CD4-positive, alpha-beta T cell treated with Interleukin-15 for 4 hours (primary cell): ENCODE data around the gene NAV2.

Source experiments
- DNase-seq: peaks from one replicate; pipeline ENCODE4 v3.0.0-alpha.2; 2020; ENCODE audit warnings: low spot score

Gene NAV2

DNA sequence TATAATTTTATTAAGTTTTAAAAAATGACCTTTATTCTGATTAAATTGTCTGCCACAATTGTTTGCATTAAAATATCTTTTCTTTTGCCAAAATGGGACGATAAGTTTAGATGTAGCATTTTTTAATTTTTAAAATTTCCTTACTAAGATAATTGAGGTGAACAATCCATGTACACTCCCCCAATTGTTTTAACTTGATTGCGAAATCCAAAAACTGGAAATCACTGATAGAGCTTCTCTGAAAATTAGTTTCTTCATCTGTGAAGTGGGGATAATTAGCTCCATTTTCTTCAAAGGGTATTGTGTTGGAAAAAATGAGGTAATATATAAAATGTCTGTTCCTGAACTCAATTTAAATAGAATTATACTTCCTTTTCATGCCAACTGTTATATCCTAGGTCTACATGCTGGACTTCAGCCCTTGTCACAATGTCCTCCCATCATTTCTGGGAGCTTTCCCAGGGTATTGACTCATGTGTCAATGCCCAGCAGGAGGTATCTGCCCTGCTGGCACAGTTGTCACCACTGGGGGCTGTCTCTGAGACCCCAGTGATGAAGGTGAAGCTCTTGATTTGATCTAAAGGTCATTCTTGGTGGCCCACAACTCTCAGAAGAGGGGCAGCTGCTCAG lies 28.7 kb upstream of the NAV2 start:
- no peak for DNase-seq

DNA sequence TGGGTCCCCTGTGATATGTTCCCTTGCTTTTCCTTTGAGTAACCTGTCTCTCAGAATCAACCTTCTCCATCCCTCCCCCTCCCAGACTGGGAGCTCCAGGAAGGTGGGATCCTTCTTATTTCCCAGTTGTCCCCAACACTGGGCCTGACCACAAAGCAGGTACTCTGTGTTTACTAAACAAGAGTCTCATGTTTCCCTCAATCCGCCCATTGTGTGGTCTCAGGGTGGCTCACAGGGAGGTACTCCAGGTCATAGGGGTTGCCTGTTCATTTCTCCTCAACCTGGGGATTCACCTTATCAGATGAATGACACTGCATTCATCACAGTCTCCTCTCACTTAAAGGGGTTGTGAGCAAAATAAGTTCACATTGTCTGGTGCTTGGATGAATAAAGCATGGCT lies 26.4 kb upstream of the NAV2 start:
- no peak for DNase-seq

DNA sequence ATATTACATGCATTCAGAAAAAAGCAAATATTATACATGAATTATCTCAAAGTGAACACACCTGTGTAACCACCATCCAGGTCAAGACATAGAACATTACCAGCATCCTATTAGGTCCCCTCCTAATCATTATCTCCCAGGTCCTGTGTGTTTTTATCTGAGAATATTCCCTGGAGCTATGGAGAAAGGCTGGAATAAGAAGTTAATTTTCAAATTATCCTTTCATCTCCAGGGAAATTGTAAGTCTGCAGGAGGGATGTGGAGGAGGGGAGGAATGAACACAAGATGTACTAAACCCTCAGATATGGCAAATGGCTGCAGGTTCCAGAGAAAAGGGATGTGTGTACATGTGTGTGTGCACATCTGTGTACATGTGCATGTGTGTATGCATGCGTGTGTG lies 25.2 kb upstream of the NAV2 start:
- DNase-seq = no peak

DNA sequence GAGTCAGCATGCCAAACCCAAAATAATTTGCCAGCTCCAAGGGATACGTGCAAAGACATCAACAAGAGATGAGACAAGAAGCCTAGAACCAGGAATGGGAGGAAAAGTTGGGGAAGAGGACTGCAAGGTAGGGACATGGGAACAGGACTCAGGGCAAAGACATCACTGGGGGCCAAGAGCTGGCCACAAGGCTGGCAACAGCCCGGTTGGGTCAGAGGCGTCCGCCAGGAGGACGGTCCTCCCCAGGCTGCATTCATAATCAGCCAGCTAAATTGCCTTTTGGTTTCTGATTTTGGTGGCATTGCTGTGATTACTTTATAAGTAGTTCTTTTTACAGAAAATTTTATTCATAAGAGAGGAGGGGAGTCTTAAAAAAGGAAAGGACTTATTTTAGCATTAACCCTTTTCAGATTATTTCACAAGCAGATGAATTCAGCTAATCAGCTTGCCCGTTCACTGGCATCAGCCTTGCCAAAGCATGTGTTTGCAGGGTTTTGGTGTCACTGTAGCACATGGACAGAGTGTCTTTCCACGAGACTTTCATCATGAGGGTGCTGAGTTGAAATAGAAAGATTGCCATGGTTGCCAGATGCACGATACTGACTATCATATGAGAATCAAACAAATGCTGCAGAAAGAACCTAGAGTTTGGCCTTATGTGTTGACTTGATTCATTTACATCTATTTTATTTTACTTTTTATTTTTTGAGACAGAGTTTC lies 23.2 kb upstream of the NAV2 start:
- DNase-seq = no peak

DNA sequence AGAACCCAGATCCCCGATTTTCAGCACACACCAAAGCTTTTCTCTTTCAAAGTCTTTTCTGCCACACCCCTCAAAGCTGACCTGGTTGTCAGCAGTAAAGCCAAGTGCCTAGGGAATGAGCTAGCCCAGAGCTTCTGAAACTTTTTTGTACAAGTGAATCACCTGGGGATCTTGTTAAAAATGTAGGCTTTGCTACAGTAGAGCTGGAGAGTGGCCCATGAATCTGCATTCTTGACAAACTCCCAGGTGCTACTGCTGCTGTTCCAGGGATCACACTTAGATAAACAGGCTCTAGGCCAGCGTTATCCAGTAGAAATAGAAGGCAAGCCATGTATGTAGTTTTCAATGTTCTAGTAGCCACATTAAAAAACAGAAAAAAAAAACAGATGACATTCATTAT lies 21.8 kb upstream of the NAV2 start:
- DNase-seq = no peak

DNA sequence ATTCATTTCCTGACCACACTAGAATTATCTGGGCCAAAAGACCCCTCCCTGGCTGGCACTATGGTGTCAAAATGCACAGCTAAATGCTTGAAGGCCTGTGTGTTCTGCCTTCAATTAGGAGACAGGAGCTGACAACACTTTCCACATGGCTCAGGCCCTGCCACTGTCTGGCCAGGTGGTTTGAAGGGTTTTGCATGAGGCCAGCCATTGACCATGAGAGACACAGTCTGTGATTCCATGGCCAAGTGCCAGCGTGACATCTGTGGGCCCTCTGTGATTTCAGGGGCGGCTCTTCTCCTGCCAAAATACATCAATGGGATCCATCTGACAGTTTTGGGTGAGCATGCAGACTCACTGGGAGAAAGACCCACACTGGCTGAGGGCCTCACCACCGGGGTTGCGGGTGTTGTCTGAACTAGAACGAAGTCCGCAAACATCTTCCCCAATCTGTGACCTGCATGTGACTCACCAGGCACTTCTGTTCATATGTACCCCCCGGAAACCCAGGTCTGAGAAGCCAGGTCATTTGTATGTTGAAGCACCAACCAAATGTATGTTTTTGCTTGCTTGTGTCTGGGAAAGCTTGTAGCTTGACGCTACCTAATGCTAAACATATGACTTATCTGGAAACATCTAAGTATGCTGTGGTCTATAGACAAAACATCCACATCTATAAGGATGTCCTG lies 20.7 kb upstream of the NAV2 start:
- DNase-seq = no peak

DNA sequence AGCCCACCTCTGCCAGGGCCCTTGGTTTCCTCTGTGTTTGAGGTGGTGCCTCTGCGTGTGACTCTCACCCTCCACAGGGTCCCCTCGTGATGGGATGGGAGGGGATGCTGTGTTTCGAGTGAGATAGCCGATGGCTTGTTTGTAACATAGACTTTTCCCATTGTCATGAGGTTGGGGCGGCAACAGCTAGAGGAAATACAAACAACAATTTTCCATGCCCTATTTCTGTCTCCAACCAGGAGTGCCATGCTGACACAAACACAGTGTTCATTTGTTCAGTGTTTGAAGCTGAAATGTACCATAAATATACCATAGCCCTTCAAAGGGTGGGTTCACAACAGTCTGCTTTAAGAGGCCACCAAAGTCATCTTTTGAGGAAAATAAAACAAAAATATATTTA lies 19.5 kb upstream of the NAV2 start:
- DNase-seq = no peak

DNA sequence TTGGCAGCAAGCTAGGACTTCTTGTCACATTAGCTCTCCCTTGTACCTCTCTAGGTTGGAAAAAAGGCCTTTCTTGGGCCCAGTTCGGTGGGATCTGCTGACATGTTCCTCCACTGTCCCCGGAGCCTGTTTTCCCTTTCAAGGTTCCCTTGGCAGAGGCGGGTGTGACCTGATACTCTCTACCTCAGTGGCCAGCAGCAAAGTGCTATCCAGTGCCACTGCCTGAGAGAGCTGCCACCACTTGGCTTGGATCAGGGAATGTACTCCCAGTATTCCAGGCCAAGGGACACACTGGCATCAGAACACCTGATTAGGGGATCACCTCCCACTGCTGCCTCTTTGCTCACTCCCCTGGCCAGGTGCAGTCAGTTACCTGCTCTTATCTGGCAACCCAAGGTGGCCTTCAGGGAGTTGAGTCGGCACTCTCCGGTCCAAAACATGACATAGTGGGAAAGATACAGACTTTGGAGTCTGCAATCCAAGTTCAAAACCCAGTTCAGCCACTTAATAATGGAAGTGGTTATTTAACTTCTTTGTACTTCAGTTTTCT lies 17.8 kb upstream of the NAV2 start:
- no peak for DNase-seq

DNA sequence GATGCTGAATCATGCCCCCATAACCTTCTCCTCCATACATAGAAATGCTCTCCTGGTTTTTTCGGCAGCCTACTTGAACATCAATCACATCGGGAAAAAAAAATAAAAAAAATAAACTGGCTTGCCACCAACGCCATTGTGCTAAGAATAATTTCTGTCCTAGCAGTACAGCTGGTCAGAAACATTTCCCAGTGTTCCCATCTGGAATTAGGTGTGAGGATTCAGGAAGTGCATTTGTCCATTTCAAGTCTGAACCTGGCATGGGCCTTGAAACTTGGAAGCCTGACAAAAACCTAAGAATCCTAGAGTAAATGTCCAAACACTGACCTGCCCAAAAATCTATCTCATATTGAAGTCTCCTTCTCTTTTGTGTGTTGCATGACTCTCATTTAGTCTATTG lies 16.6 kb upstream of the NAV2 start:
- DNase-seq = no peak

DNA sequence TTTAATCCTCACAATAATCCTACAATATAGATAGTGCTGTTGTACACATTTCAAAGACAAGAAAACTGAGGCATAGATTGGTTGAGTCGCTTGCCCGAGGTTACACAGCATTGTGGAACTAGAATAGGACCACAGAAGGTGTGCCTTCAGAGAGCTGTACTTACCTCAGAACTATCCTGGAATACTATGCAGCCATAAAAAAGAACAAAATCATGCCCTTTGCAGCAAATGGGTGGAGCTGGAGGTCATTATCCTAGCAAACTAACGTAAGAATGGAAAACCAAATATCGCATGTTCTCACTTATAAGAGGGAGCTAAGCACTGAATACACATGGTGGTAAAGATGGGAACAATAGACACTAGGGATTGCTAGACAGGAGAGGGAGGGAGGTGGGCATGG lies 15.7 kb upstream of the NAV2 start:
- DNase-seq = no peak

DNA sequence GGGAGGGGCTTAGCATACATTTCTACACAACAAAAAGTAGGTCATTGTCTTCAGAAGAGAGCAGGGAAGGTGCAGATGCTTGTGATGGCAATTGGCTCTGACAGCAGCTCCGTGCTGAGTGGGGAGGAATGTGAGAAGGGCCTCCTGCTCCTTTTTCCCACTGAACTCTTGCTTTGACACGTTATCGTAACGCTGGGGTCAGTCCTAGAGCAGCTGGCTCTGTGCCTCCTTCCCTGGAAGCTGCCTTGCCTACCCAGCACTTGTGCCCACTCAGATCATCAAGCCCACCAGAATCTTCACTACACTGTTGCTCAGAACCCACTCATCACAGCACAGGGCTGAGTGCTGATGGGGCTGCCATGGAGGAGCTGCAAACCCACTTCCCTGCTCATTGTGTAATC lies 14.9 kb upstream of the NAV2 start:
- DNase-seq = no peak

DNA sequence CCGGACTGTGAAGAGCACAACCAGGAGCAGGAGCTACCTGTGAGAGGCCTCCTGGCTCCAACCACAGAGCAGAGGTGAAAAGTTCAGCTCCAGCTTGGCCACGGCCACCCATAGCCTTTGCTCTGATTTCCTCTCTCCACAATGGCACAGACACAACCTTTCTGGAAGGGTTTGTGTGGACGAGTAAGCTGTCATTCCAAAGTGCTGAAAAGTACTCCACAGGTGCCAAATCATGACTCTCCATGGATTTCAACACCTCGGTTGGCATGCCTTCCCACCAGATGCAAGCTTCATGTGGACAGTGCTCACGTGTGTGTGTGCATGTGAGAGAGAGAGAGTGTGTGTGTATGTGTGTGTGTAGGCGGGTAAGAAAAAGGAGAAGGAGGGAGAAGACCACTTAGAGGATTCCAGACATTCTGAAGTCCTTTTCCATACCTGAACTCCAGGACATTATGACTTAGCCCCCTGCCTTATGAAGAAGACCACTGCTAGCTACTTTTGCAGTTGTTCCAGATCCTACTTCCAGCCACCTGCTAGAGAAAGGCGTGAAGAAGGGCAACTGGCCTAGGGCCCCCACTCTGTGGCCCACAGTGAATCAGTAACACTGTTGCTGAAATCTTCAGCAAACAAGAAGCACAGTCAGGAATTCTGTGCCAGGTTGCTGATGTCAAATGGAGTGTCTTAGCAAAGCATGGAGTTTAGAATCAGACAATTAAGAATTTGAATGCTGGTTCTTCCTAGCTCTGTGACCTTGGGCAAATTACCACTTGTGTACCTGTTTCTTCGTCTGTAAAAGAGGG lies 13.9 kb upstream of the NAV2 start:
- no peak for DNase-seq

DNA sequence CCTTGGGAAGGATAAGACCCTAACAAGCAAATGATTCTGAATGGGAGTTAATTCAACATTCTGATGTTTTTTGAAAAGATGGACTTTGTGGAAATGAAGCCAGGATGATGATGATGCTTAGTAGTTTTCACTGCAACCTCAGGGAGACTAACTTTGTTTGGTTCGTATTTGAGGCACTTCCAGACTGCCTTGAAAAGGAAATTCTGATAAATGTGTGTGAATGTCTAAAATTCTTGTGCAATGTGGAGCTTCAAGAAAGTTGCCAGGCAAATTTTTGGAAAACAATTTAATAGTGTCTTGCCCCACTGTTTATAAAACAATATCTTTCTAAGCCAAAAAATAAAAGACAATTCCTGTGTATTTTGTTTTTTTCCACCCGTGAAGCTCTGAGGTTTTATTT lies 11.2 kb upstream of the NAV2 start:
- DNase-seq = no peak

DNA sequence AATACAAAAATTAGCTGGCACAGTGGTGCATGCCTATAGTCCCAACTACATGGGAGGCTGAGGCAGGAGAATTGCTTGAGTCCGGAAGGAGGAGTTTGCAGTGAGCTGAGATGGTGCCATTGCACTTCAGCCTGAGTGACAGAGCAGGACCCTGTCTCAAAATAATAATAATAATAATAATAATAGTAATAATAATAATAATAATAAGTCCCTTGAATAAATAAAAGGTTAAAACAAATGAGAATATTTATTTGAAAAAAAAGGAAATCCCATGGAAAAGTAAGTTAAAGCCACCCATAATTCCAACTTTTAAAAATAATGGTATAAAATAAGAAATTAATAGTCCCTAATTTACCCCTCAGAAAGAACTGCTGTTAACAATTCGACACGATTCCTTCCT lies 10.0 kb upstream of the NAV2 start:
- no peak for DNase-seq

DNA sequence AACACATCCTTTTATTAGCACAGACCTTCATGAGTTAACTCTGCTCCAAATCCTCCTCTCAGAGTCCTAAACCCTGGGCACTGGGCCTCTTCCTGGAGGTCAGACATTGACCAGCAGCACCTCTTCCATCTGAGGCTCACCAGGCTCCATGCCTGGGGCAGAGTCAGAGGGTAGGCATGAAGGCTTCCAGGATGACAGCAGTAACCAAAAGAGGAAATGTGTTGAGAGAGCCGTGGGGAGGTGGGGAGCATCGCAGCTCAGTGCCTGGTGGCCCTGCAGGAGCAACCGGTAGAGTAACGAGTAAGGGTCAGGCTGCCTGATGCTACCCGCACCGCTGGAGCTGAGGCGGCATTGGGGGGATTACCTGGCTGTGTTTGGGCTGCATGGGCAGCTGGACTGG lies 9.4 kb upstream of the NAV2 start:
- no peak for DNase-seq

DNA sequence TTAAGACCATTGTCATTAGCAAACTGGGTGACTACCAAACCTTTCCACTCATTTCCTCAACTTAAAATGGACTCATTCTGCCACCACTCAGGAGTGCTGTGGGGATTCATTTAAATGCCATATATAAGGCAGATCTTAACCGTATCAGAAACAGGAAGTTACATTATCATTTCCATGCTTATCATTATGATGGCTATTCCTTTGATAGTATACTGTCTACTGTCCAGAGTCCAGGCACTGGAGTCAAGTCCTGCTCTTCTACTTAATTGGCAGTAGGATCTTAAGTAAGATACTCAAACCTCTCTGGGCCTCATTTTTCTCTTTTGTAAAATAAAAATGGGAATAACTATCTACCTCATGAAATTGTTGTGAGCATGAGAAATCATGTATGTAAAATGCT lies 8.4 kb upstream of the NAV2 start:
- DNase-seq = no peak

DNA sequence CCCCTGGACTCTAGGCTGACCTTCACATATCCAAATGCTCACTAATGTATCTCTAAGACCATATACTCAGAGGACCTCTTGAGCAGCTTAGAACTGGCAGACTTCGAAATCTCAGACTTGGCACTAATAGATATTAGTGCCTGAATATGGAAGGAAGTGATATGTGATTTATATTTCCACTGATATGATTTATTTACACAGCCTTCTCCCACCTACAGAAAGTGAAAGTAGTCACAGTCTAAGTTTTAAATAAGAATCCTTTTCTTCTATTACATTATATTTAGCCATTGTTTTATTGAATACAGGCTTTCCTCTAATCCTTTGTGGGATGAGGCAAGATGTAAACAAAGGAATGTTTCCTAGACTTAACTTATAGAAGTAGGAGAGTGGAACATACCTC lies 6.7 kb upstream of the NAV2 start:
- no peak for DNase-seq

DNA sequence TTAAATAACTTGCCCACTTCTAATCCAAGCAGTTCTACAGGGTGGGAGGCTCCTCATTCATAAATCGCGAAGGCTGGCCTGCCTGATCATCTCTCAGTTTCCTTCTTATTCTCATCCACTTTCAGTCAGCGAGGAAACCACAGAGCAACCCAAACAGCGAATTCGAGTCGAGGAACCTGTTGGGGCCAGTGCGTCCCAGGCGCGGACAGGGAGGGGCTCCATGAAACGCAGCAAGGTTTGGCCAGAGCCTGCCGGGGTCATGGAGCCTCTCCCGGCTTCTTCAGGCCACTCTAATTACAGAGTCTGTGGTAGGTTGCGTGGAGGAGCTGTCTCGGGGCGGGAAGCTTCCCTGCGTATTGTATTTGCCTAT lies 741 bp upstream of the NAV2 start:
- no peak for DNase-seq

DNA sequence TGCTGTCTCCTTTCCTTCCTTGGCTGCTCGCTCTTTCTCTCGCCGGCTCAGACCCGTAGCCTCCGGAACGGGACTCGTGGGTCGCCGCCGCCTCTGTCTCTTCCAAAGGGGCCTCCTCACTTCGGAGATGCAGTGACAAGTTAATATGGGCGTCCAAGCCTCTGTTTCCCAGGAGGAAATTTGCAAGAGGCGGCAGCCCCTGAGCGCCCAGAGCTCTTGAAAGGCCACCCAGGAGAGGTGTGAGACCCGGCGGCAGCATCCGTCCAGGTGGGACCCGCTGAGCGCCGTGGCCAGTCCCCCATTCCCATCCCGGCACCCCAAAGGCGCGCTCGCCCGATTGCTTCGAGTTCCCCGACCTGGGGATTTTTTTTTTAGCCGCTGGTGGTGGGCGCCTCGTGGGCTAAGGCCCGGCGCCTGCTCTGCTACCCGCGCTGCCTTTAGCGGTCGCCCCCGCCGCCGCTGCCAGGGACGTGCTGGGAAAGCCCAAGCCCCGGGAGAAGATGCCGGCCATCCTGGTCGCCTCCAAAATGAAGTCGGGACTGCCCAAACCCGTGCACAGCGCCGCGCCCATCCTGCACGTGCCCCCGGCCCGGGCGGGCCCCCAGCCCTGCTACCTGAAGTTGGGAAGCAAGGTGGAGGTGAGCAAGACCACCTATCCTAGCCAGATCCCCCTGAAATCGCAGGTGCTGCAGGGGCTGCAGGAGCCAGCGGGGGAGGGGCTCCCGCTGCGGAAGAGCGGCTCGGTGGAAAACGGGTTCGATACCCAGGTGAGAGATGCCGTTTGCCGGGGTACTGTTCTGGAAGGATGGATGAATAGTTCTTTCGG lies 772 bp downstream of the NAV2 start:
- no peak for DNase-seq

DNA sequence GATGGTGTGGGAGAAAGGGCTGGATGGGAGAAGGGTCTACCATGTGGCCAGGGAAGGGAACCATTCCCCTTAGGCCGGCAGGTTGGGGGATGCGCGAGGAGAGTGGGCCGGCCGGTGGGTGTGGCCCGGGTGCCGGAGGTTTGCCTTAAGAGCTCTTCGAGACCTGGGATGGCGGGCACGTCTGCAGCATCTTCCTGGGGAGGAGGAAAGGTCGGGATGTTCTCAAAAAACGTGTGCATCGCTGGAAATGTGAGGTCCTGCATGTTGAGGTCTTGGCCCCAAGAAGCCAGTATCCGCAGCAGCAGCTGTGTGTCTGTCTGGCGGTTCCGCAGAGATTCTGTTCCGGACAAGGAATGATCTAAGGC lies 1.4 kb downstream of the NAV2 start:
- DNase-seq = no peak

DNA sequence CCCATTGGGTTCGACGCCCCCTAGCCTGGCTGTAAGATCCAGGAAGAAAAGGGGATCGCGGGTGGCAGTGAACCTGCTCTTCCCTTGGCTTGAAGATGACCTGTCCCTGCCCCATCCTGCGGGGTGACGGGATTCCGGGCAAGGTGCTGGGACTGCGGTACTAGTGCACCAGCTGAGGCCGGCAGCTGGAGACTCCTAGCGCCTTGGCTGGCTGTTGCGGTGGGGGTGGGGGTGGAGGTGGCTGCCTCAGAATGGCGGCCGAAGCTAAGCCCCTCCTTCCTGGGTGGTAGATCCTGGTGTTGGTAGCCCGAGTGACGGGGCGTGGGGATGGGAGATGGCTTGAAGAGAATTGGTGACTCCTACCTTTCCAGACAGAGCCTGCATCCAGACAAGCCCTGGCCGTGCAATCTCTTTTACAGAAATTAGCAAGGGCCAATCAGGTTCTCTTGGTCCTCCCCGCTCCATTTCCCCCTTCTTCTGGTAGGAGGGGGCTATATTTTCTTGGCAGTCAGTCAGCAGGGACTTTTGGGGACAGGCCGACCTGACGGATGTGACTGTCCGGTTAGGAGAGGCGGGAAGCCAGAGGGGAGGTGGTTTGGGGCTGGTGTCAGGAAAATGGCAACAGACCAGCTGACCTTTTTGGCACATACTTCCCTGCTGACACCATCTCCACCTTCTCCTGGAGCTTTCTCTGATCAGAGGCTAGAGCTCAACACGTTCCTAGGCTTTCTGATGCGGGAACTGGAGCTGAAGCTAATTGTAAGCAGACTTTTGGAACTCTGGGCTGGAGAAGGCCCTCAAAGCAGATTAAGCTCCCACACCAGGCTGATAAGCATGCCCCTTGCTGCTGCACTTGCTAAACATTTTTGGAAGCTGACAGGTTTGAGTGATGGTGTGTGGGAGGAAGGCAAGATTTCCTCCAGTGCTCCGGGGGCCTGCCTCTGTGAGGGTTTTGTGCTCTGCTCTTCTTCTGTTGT lies 2.0 kb downstream of the NAV2 start:
- DNase-seq = no peak
